BE2C (cell line): Measurements from ENCODE around the gene ICAM3.

Experiments used
- DNase-seq: peaks from one replicate; pipeline ENCODE4 v3.0.0-alpha.2; 2020
- H3K27me3 ChIP-seq: fragments of 250-450 bp; sonication (Bioruptor Pico); 2 replicates; pipeline ENCODE4 v1.5.1; 2020; ENCODE audit warnings: mild to moderate bottlenecking
- H3K36me3 ChIP-seq: fragments of 250-450 bp; sonication (Bioruptor Pico); 2 replicates; pipeline ENCODE4 v1.5.1; 2020; ENCODE audit warnings: mild to moderate bottlenecking
- H3K4me1 ChIP-seq: fragments of 250-450 bp; sonication (Bioruptor Pico); 2 replicates; pipeline ENCODE4 v1.5.1; 2020
- H3K4me3 ChIP-seq: 2 replicates; pipeline ENCODE4 v1.5.1; 2011; ENCODE audit warnings: low read depth, low read length
- H3K9me3 ChIP-seq: fragments of 250-450 bp; sonication (Bioruptor Pico); 2 replicates; pipeline ENCODE4 v1.5.1; 2020
- CTCF ChIP-seq: IDR thresholded peaks from 2 replicates; pipeline ENCODE4 v1.5.1; 2012; ENCODE audit warnings: mild to moderate bottlenecking, low read depth, low read length

Gene ICAM3

GRCh38 chr19:10329555-10329954, 9.9 kb downstream of the ICAM3 start:
- Histone ChIP-seq H3K4me1 (no peaks in the 10 kb centered on the region), H3K9me3 (no peaks in the 10 kb centered on the region), H3K4me3 (no peak overlapping the region), H3K27me3 (no peaks in the 10 kb centered on the region), H3K36me3 (peaks cover 72% of the 10 kb centered on the region)
- TF ChIP-seq CTCF = no peak
- DNase-seq = no peak

DNA sequence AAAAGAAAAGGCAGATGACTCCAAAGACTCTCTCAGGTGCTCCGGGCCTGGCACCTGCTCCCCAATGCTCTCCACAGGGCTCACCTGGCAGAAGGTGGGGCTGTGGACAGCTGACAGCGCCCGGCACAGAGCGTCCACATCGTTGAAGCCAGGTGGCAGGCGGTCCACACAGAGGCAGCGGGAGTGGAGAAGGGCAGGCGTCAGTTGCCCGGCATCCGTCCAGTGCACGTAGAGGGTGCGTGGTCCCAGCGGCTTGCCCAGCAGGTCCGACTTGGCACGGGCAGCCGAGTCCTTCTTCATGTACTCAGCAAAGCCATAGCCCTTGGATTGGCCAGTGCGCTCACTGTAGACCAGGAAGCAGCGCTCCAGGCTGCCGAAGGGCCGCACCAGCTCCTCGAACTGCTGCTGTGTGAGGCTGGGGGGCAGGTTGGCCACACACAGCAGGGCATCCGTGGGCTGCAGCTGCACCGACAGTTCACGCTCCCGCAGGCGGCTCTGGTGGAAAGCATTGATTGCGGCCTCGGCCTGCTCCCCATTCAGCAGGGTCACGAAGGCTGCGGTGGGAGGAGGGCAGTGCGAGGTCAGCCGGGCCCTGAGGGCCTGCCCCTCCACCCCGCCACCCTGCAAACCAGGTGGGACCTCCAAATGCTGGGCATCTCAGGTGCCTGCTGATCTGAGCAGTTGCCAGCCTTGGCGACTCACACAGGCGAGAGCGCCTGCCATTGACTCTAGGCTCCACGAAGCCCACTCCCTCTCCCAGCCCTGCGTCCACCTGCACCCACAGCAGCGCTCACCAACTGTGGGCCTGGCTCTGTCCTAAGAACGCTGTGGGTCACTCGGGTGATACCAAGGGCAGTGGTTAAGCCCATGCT, 10.6 kb downstream of the ICAM3 start:
- no peak for TF ChIP-seq CTCF

GRCh38 chr19:10327793-10328192, 11.6 kb downstream of the ICAM3 start:
- no peak overlapping the region for H3K4me3 ChIP-seq
- H3K4me1 ChIP-seq = peaks cover 7% of the 10 kb centered on the region
- H3K9me3 ChIP-seq = no peaks in the 10 kb centered on the region
- TF ChIP-seq CTCF = no peak
- no peak for DNase-seq
- peaks cover 88% of the 10 kb centered on the region for H3K36me3 ChIP-seq
- no peaks in the 10 kb centered on the region for H3K27me3 ChIP-seq

More for the DNA sequence above, 10.6 kb downstream of the ICAM3 start:
- H3K27me3 ChIP-seq = no peaks in the 10 kb centered on the region
- no peak overlapping the region for H3K4me3 ChIP-seq
- H3K9me3 ChIP-seq = no peaks in the 10 kb centered on the region
- H3K4me1 ChIP-seq = no peaks in the 10 kb centered on the region
- H3K36me3 ChIP-seq = peaks cover 78% of the 10 kb centered on the region
- no peak for DNase-seq

GRCh38 chr19:10325732-10326131, 13.7 kb downstream of the ICAM3 start:
- Histone ChIP-seq H3K36me3 (peaks cover 99% of the 10 kb centered on the region), H3K27me3 (no peaks in the 10 kb centered on the region), H3K4me3 (no peak overlapping the region), H3K4me1 (peaks cover 8% of the 10 kb centered on the region), H3K9me3 (no peaks in the 10 kb centered on the region)
- TF ChIP-seq CTCF = no peak
- DNase-seq = no peak

- Histone ChIP-seq H3K36me3 (peaks cover 90% of the 10 kb centered on the region), H3K27me3 (no peaks in the 10 kb centered on the region), H3K4me1 (peaks cover 8% of the 10 kb centered on the region), H3K9me3 (no peaks in the 10 kb centered on the region), H3K4me3 (no peak overlapping the region)
- no peak for TF ChIP-seq CTCF
- no peak for DNase-seq
Measured at GRCh38 chr19:10321874-10322835, 17.3 kb downstream of the ICAM3 start.
